Measurements from ENCODE around the gene ZNF385B. TPM values are rescaled to one million over a fixed set of nuclear protein-coding genes. Genes with fewer than 3 reads are reported as not detected.

ZNF385B gene
- total RNA-seq, 1 donor from 2014 or later, result not detected

DNA sequence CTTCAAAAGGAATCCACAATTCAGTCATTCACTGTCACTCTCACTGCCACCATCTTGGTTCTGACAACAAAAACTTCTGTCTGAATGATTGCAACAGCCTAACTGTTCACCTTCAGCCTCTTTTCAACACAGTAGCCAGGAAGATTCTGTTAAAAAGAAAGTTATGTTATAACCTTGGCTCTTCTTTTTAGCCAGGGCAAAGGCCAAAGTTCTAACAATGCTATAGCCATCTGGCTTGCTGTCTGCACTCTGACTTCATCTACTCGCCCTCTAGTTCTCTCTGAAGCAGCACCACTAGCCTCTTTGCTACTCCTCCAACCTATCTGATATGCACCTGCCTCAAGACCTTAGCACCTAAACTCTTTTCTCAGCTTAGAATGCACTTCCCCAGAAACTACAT, 158.5 kb downstream of the ZNF385B start:
- H3K36me3 Mint-ChIP-seq (ENCODE audit: low read depth), result no peaks in the 10 kb centered on the region
- H3K27ac Mint-ChIP-seq, result no peak overlapping the region
- ChIA-PET CTCF (no interaction called here), POLR2A (no interaction called here)
- TF ChIP-seq, protein P1, sequence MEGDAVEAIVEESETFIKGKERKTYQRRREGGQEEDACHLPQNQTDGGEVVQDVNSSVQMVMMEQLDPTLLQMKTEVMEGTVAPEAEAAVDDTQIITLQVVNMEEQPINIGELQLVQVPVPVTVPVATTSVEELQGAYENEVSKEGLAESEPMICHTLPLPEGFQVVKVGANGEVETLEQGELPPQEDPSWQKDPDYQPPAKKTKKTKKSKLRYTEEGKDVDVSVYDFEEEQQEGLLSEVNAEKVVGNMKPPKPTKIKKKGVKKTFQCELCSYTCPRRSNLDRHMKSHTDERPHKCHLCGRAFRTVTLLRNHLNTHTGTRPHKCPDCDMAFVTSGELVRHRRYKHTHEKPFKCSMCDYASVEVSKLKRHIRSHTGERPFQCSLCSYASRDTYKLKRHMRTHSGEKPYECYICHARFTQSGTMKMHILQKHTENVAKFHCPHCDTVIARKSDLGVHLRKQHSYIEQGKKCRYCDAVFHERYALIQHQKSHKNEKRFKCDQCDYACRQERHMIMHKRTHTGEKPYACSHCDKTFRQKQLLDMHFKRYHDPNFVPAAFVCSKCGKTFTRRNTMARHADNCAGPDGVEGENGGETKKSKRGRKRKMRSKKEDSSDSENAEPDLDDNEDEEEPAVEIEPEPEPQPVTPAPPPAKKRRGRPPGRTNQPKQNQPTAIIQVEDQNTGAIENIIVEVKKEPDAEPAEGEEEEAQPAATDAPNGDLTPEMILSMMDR (IDR thresholded peaks at IDR 0.05), result no peak
- no peak overlapping the region for H3K4me3 Mint-ChIP-seq
- DNase-seq, result no peak
- intact Hi-C loops (cut with micrococcal nuclease), result no loop called here
- no peak for ATAC-seq (ENCODE audit: low read depth)
- no peaks in the 10 kb centered on the region for H3K27me3 Mint-ChIP-seq
- no peaks in the 10 kb centered on the region for H3K9me3 Mint-ChIP-seq
- no peaks in the 10 kb centered on the region for H3K4me1 Mint-ChIP-seq

DNA sequence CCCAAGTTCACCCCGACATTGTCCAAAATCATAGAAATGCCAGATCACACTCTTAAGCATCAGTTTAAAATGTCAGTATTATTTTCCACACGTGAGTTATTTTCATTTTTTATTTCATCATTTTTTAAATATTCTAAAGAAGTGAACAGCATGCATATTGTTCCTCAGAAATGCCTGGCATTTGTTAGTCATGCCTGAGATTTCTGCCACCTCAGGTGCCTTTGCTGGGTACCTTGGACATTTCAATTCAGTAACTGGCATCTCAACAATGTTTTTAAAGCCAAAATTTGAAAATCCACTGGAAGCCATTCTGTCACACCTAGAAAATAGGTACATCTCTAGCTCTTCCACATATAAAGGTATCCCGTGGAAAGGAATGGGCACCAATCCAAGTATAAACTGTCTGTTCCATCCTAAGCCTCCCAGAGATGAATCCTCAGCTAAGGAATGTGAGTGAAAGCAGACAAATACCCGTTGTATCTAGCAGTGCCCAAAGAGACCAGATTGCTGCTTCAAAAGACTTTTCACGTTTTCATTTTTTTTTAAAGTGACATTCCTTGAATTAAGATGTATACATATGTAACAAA, 159.8 kb downstream of the ZNF385B start:
- POLR2A ChIA-PET, result no interaction called here
- Mint-ChIP-seq H3K27ac (no peak overlapping the region), H3K36me3 (ENCODE audit: low read depth) (no peaks in the 10 kb centered on the region), H3K4me1 (no peaks in the 10 kb centered on the region), H3K4me3 (no peak overlapping the region), H3K9me3 (peaks cover 4% of the 10 kb centered on the region), H3K27me3 (no peaks in the 10 kb centered on the region)
- CTCF ChIA-PET, result no interaction called here
- ATAC-seq (ENCODE audit: low read depth) (no peak), DNase-seq (no peak)
- TF ChIP-seq, protein P1 (IDR thresholded peaks at IDR 0.05), result no peak
- intact Hi-C loops (cut with micrococcal nuclease), result no loop called here

DNA sequence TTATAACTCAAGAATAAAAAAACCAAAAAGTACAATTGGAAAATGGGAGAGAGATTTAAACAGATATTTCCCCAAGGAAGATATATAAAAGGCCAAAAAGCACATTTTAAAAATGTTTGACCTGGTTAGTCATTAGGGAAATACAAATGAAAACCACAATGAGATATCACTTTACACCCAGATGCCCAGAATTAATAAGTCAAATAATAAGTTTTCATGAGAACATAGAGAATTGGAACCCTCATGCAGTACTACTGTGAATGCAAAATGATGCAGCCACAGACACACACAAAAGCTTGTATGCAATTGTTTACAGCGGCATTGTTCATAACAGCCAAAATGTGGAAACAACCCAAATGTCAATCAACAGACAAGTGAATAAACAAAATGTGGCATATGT, 165.9 kb downstream of the ZNF385B start:
- no peak overlapping the region for H3K27ac Mint-ChIP-seq
- ChIA-PET POLR2A (no interaction called here), CTCF (no interaction called here)
- H3K27me3 Mint-ChIP-seq, result peaks cover 3% of the 10 kb centered on the region
- DNase-seq, result no peak
- H3K9me3 Mint-ChIP-seq, result peaks cover 4% of the 10 kb centered on the region
- TF ChIP-seq, protein P1 (IDR thresholded peaks at IDR 0.05), result no peak
- H3K36me3 Mint-ChIP-seq (ENCODE audit: low read depth), result no peaks in the 10 kb centered on the region
- ATAC-seq (ENCODE audit: low read depth), result no peak
- intact Hi-C loops (cut with micrococcal nuclease), result no loop called here
- H3K4me1 Mint-ChIP-seq, result no peaks in the 10 kb centered on the region
- H3K4me3 Mint-ChIP-seq, result no peak overlapping the region

DNA sequence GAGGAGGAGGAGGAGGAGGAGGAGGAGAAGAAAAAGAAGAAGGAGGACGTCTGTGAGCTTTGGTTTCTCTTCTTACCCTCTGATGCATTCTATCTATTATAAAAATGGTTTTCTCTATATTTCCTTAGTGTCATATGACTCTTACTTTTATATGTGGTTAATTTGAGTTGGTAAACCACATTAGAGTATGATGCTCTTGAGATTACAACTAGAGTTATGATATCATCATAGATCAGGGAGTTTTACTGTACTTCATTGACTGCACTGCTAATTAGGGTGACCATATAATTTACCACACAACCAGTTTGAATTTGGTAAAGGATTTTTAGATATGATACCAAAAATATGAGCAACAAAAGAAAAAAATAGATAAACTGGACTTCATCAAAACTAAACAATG, 166.4 kb downstream of the ZNF385B start:
- Mint-ChIP-seq H3K4me1 (no peaks in the 10 kb centered on the region), H3K27ac (no peak overlapping the region), H3K36me3 (ENCODE audit: low read depth) (no peaks in the 10 kb centered on the region), H3K27me3 (peaks cover 3% of the 10 kb centered on the region), H3K9me3 (peaks cover 4% of the 10 kb centered on the region), H3K4me3 (no peak overlapping the region)
- DNase-seq (no peak), ATAC-seq (ENCODE audit: low read depth) (no peak)
- ChIA-PET CTCF (no interaction called here), POLR2A (no interaction called here)
- TF ChIP-seq, protein P1 (IDR thresholded peaks at IDR 0.05), result no peak
- intact Hi-C loops (cut with micrococcal nuclease), result no loop called here

DNA sequence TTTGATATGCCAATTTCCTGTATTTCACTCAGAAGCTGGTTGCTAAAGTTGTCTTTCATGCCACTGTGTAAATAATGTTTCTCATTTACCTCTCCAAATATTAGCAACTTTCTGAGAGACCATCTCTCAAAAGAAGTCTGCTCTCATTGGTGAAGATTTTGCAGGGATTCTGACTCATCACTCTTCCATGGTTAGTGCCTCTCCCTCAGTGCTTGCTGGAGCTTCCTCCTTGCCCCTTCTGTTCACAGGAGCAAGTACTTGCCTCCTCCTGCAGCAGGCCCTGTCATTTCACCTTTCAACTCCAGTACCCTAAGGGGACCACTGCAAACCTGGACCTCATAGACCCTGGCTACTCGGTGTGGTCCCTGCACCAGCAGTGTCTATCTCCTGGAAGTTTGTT, 168.8 kb downstream of the ZNF385B start:
- H3K27me3 Mint-ChIP-seq, result peaks cover 5% of the 10 kb centered on the region
- TF ChIP-seq, protein P1 (IDR thresholded peaks at IDR 0.05), result no peak
- no peak overlapping the region for H3K27ac Mint-ChIP-seq
- peaks cover 4% of the 10 kb centered on the region for H3K9me3 Mint-ChIP-seq
- intact Hi-C loops (cut with micrococcal nuclease), result no loop called here
- H3K36me3 Mint-ChIP-seq (ENCODE audit: low read depth), result no peaks in the 10 kb centered on the region
- CTCF ChIA-PET, result no interaction called here
- no peak overlapping the region for H3K4me3 Mint-ChIP-seq
- no peak for DNase-seq
- H3K4me1 Mint-ChIP-seq, result no peaks in the 10 kb centered on the region
- POLR2A ChIA-PET, result no interaction called here
- no peak for ATAC-seq (ENCODE audit: low read depth)
